ENCODE measurements around the gene ASXL1. TPM values are rescaled to one million over a fixed set of nuclear protein-coding genes. Genes with fewer than 3 reads are reported as not detected.

ASXL1 gene
- total and polyA plus RNA-seq, 8 donors, result 9.0 to 185 (median 61.7) TPM

- DNase-seq, result no peak
- H3K9me3 ChIP-seq, result no peaks in the 10 kb centered on the region
- 81 to 88% (median 83%) methylated on average over 3 of the region's 3 CpGs for WGBS, 5 donors
- H3K4me1 ChIP-seq, result peaks cover 2 to 28% (median 25%) of the 10 kb centered on the region in 4 donors
- TF ChIP-seq POLR2AphosphoS5 (IDR thresholded peaks at IDR 0.05) (no peak), EP300 (IDR thresholded peaks at IDR 0.05) (no peak), CTCF (IDR thresholded peaks at IDR 0.05) (no peak), POLR2A (IDR thresholded peaks at IDR 0.05) (no peak)
- H3K4me3 ChIP-seq, result no peak overlapping the region
- no peaks in the 10 kb centered on the region for H3K27me3 ChIP-seq
- intact Hi-C loops (cut with DNase I; ENCODE audit: low total_unique reads), result loop anchor here (10.0 kb wide), 1 partner anchor 153 kb away; no protein-coding TSS in a partner anchor
- no peak overlapping the region for H3K27ac ChIP-seq
- no peaks in the 10 kb centered on the region for H3K36me3 ChIP-seq
Measured at GRCh38 chr20:32487381-32487780, 129.2 kb downstream of the ASXL1 start.

DNA sequence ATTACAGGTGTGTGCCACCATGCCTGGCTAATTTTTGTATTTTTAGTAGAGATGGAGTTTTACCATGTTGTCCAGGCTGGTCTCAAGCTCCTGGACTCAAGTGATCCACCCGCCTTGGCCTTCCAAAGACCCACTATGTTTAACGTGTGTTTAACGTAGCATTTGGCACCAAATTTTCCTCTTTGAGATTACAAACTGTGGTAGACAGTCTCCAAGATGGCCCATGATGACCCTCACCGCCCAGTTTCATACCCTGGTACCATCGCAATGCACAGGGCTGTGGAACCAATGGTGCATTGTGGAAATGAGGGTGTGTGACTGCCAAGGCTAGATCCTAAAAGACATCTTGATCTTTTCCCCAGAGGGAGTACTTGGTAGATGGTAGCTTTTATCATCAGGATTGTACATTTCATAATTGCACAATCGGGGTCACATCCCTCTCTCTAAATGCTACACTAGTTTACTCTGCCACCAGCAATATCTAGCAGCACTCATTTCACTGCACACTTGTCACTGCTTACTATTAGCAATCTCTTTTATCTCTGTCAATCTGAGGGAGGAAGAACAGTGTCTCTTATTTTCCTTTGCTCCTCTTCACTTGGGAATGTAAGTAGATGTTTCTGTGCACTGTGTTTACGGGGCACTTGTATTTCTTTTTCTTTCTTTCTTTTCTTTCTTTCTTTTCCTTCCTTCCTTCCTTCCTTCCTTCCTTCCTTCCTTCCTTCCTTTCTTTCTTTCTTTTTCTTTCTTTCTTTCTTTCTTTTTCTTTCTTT is 130.1 kb downstream of the ASXL1 start:
- Histone ChIP-seq H3K9me3 (no peaks in the 10 kb centered on the region), H3K4me1 (peaks cover 0 to 26% (median 20%) of the 10 kb centered on the region in 4 donors), H3K36me3 (no peaks in the 10 kb centered on the region), H3K27me3 (no peaks in the 10 kb centered on the region), H3K4me3 (no peak overlapping the region), H3K27ac (no peak overlapping the region)
- DNase-seq, result no peak
- intact Hi-C loops (cut with DNase I; ENCODE audit: low total_unique reads), result loop anchor here (10.0 kb wide), 1 partner anchor 153 kb away; no protein-coding TSS in a partner anchor
- WGBS, 5 donors, result 95 to 98% (median 97%) methylated on average over 7 of the region's 7 CpGs
- TF ChIP-seq POLR2AphosphoS5 (IDR thresholded peaks at IDR 0.05), result no peak
- no peak for TF ChIP-seq POLR2A (IDR thresholded peaks at IDR 0.05)
- TF ChIP-seq EP300 (IDR thresholded peaks at IDR 0.05), result no peak
- no peak for TF ChIP-seq CTCF (IDR thresholded peaks at IDR 0.05)

Other genes with a start within 250 kb of the ASXL1 start
- 10 to 100 TPM; 20.6 to 50.8 (median 27.7) TPM for gene TM9SF4, start 248.6 kb upstream of the ASXL1 start, total RNA-seq
- gene TM9SF4, start 248.6 kb upstream of the ASXL1 start, polyA plus RNA-seq, result 10 to 100 TPM in 2 of 3 donors, 1 to 10 TPM in 1; 6.7 to 22.5 (median 13.1) TPM
- 10 to 100 TPM in 2 of 5 donors, 1 to 10 TPM in 3; 1.8 to 20.0 (median 7.2) TPM for gene PLAGL2, start 150.6 kb upstream of the ASXL1 start, total RNA-seq
- 1 to 10 TPM; 2.6 to 3.1 (median 3.1) TPM for gene PLAGL2, start 150.6 kb upstream of the ASXL1 start, polyA plus RNA-seq
- 10 to 100 TPM in 4 of 5 donors, 1 to 10 TPM in 1; 2.3 to 33.8 (median 15.6) TPM for gene POFUT1, start 150.5 kb upstream of the ASXL1 start, total RNA-seq
- gene POFUT1, start 150.5 kb upstream of the ASXL1 start, polyA plus RNA-seq, result 1 to 10 TPM; 4.9 to 8.2 (median 7.8) TPM
- 10 to 100 TPM in 4 of 5 donors, 1 to 10 TPM in 1; 5.3 to 29.1 (median 25.7) TPM for gene KIF3B, start 80.7 kb upstream of the ASXL1 start, total RNA-seq
- 10 to 100 TPM in 2 of 3 donors, 1 to 10 TPM in 1; 7.7 to 23.5 (median 18.5) TPM for gene KIF3B, start 80.7 kb upstream of the ASXL1 start, polyA plus RNA-seq
- 10 to 100 TPM; 12.5 to 54.0 (median 29.0) TPM for gene NOL4L, start 227.0 kb downstream of the ASXL1 start, total RNA-seq
- gene NOL4L, start 227.0 kb downstream of the ASXL1 start, polyA plus RNA-seq, result 1 to 10 TPM; 3.8 to 8.3 (median 7.6) TPM

Data from stomach (tissue), 9 donors.